GM12878 (cell line): ENCODE measurements around the gene AKAP5.

Experiments
- ATF3 ChIP-seq: IDR thresholded peaks from 2 replicates; pipeline ENCODE4 v1.6.1; 2011; ENCODE audit warnings: low read depth, mild to moderate bottlenecking, low read length, moderate library complexity, borderline replicate concordance; ENCODE audit errors: extremely low read depth
- CBFB ChIP-seq: IDR thresholded peaks from 2 replicates; pipeline ENCODE4 v1.6.1; 2016; ENCODE audit warnings: antibody characterized with exemption, low read depth
- CHD2 ChIP-seq: IDR thresholded peaks from 2 replicates; pipeline ENCODE4 v1.6.1; 2011; ENCODE audit warnings: low read depth, low read length, improper control_type of control experiment, borderline replicate concordance
- CREM ChIP-seq: IDR thresholded peaks from 2 replicates; pipeline ENCODE4 v1.6.1; 2014; ENCODE audit warnings: antibody characterized with exemption, low read depth
- CTCF ChIP-seq, 3 experiments: IDR thresholded peaks in 2 of 3; conservative IDR thresholded peaks in 1 of 3; 2 replicates each; pipeline ENCODE4 v1.5.1; 2011; ENCODE audit warnings: low read depth in 3 of 3, low read length in 3 of 3, mild to moderate bottlenecking in 3 of 3, control low read depth in 2 of 3, moderate library complexity in 2 of 3, inconsistent platforms in 1 of 3, mixed read lengths in 1 of 3; ENCODE audit not compliant: control insufficient read depth in 2 of 3, insufficient read depth in 1 of 3; ENCODE audit errors: extremely low read depth in 1 of 3
- EP300 ChIP-seq, 2 experiments: fragments of 150-350 bp in 1 of 2; IDR thresholded peaks; 2 replicates each; pipeline ENCODE4 v1.6.1; 2011 to 2012; ENCODE audit warnings: low read depth in 2 of 2, low read length in 2 of 2, borderline replicate concordance in 1 of 2, improper control_type of control experiment in 1 of 2, inconsistent platforms in 1 of 2; ENCODE audit not compliant: control insufficient read depth in 1 of 2
- EZH2 ChIP-seq: IDR thresholded peaks from 2 replicates; pipeline ENCODE4 v1.6.1; 2012; ENCODE audit warnings: low read depth, mild to moderate bottlenecking, control low read depth, inconsistent platforms, low read length, borderline replicate concordance; ENCODE audit not compliant: control insufficient read depth
- FOXK2 ChIP-seq: fragments of 450-650 bp; IDR thresholded peaks from 2 replicates; pipeline ENCODE4 v1.6.1; 2017; ENCODE audit warnings: mild to moderate bottlenecking, moderate library complexity
- FOXM1 ChIP-seq: IDR thresholded peaks from 2 replicates; pipeline ENCODE4 v1.6.1; 2012; ENCODE audit warnings: low read depth, mild to moderate bottlenecking, inconsistent platforms, low read length, moderate library complexity
- KDM1A ChIP-seq: fragments of 200-600 bp; sonication (generic); IDR thresholded peaks from 2 replicates; pipeline ENCODE4 v1.6.1; 2016; ENCODE audit warnings: borderline replicate concordance
- MAX ChIP-seq: IDR thresholded peaks from 2 replicates; pipeline ENCODE4 v1.6.1; 2012; ENCODE audit warnings: low read depth, low read length, improper control_type of control experiment
- REST ChIP-seq: IDR thresholded peaks from 2 replicates; pipeline ENCODE4 v1.6.1; 2012; ENCODE audit warnings: mild to moderate bottlenecking, low read depth, low read length
- SP1 ChIP-seq: IDR thresholded peaks from one replicate; pipeline ENCODE4 v1.6.1; 2011; ENCODE audit warnings: low read depth, low read length

- no peak for TF ChIP-seq MAX
- peak; percentile 82 to 95 (median 84) for TF ChIP-seq CTCF (IDR thresholded peaks at IDR 0.05 in 2 of 3, conservative IDR thresholded peaks at IDR 0.05 in 1 of 3; ENCODE audit: control insufficient read depth in 2 of 3, extremely low read depth in 1 of 3, insufficient read depth in 1 of 3, low read depth in 3 of 3, low read length in 3 of 3)
- no peak for TF ChIP-seq CHD2
- TF ChIP-seq CREM: no peak
- TF ChIP-seq FOXM1: peak; percentile 40; the same call in 1 of the 2 replicates
- no peak for TF ChIP-seq EZH2
- no peak for TF ChIP-seq ATF3
- TF ChIP-seq EP300 (IDR thresholded peaks at IDR 0.05; ENCODE audit: borderline replicate concordance in 1 of 2, control insufficient read depth in 1 of 2, low read depth in 2 of 2, low read length in 2 of 2): no peak
- TF ChIP-seq FOXK2: no peak
- TF ChIP-seq KDM1A: no peak
- TF ChIP-seq REST: no peak
- no peak for TF ChIP-seq CBFB
- TF ChIP-seq SP1: no peak
These were observed 45.7 kb downstream of the AKAP5 start for GRCh38 chr14:64510825-64511671.
